NK-92 treated with Interleukin-12 subunit alpha and Interleukin-12 subunit beta, amount 100 ng/mL, for 24 hours (cell line): ENCODE measurements around the gene VSTM5.

Experiments used
- DNase-seq: peaks from one replicate; lab custom pipeline; 2025; lab: John Stamatoyannopoulos, UW

The VSTM5 gene

GRCh38 chr11:93842461-93842860 is 8.0 kb downstream of the VSTM5 start:
- no peak for DNase-seq

- no peak for DNase-seq
Measured at GRCh38 chr11:93842034-93842433, 8.4 kb downstream of the VSTM5 start.

- DNase-seq = no peak
Measured at GRCh38 chr11:93841446-93841845, 9.0 kb downstream of the VSTM5 start.

GRCh38 chr11:93840981-93841380 is 9.4 kb downstream of the VSTM5 start:
- no peak for DNase-seq

- DNase-seq = no peak
Measured at GRCh38 chr11:93840180-93840579, 10.2 kb downstream of the VSTM5 start.

GRCh38 chr11:93838967-93839366 is 11.5 kb downstream of the VSTM5 start:
- DNase-seq = no peak

- no peak for DNase-seq
Measured at GRCh38 chr11:93832780-93833179, 17.6 kb downstream of the VSTM5 start.

- DNase-seq = no peak
Measured at GRCh38 chr11:93831343-93832127, 18.9 kb downstream of the VSTM5 start.

GRCh38 chr11:93829598-93829997 is 20.8 kb downstream of the VSTM5 start:
- DNase-seq = no peak

- no peak for DNase-seq
Measured at GRCh38 chr11:93827363-93827762, 23.1 kb downstream of the VSTM5 start.

- DNase-seq = no peak
Measured at GRCh38 chr11:93823210-93823609, 27.2 kb downstream of the VSTM5 start.

GRCh38 chr11:93822359-93822758 is 28.1 kb downstream of the VSTM5 start:
- no peak for DNase-seq

GRCh38 chr11:93821617-93822016 is 28.8 kb downstream of the VSTM5 start:
- no peak for DNase-seq

- no peak for DNase-seq
Measured at GRCh38 chr11:93820847-93821246, 29.6 kb downstream of the VSTM5 start.

- DNase-seq = no peak
Measured at GRCh38 chr11:93819966-93820695, 30.3 kb downstream of the VSTM5 start.

- DNase-seq = no peak
Measured at GRCh38 chr11:93817426-93818348, 32.7 kb downstream of the VSTM5 start.

GRCh38 chr11:93814966-93815633 is 35.3 kb downstream of the VSTM5 start:
- no peak for DNase-seq

- DNase-seq = no peak
Measured at GRCh38 chr11:93813974-93814373, 36.4 kb downstream of the VSTM5 start.

- DNase-seq = no peak
Measured at GRCh38 chr11:93807980-93808379, 42.4 kb downstream of the VSTM5 start.

- DNase-seq = no peak
Measured at GRCh38 chr11:93804879-93805278, 45.5 kb downstream of the VSTM5 start.

GRCh38 chr11:93801366-93801765 is 49.1 kb downstream of the VSTM5 start:
- no peak for DNase-seq
